Osteocyte (in vitro differentiated cells): ENCODE results near the gene POLRMT. TPM values are rescaled to one million over a fixed set of nuclear protein-coding genes. Genes with fewer than 3 reads are reported as not detected.

Experiments
- DNase-seq: peaks from one replicate; pipeline ENCODE4 v3.0.0; 2021; ENCODE audit warnings: mixed read lengths; ENCODE audit not compliant: unreplicated experiment; ENCODE audit errors: extremely low spot score
- H3K27ac Mint-ChIP-seq: one replicate; pipeline ENCODE4 v1.8.0; 2021; ENCODE audit warnings: mild to moderate bottlenecking, mixed read lengths; ENCODE audit not compliant: unreplicated experiment
- H3K27me3 Mint-ChIP-seq: one replicate; pipeline ENCODE4 v1.8.0; 2021; ENCODE audit warnings: mixed read lengths; ENCODE audit not compliant: unreplicated experiment
- H3K36me3 Mint-ChIP-seq: one replicate; pipeline ENCODE4 v1.8.0; 2021; ENCODE audit warnings: mixed read lengths; ENCODE audit not compliant: unreplicated experiment
- H3K4me1 Mint-ChIP-seq: one replicate; pipeline ENCODE4 v1.8.0; 2021; ENCODE audit warnings: mixed read lengths; ENCODE audit not compliant: unreplicated experiment
- H3K4me3 Mint-ChIP-seq: one replicate; pipeline ENCODE4 v1.8.0; 2021; ENCODE audit warnings: mild to moderate bottlenecking, moderate library complexity, mixed read lengths; ENCODE audit not compliant: unreplicated experiment
- H3K9me3 Mint-ChIP-seq: one replicate; pipeline ENCODE4 v1.8.0; 2021; ENCODE audit warnings: mixed read lengths; ENCODE audit not compliant: unreplicated experiment
- total RNA-seq: library from RNA; stranded (reverse); gene quantifications from 2 replicates; pipeline ENCODE4 v1.2.1, GENCODE V29; 2021
- TF ChIP-seq, protein P1 (sequence below): fragments of 200-600 bp; sonication (generic); IDR thresholded peaks from 2 replicates; pipeline ENCODE4 v1.5.0; 2021; ENCODE audit warnings: antibody characterized with exemption, mild to moderate bottlenecking, moderate library complexity

The POLRMT gene
- total RNA-seq, 1 donor from 2014 or later, result 44.6 TPM

DNA sequence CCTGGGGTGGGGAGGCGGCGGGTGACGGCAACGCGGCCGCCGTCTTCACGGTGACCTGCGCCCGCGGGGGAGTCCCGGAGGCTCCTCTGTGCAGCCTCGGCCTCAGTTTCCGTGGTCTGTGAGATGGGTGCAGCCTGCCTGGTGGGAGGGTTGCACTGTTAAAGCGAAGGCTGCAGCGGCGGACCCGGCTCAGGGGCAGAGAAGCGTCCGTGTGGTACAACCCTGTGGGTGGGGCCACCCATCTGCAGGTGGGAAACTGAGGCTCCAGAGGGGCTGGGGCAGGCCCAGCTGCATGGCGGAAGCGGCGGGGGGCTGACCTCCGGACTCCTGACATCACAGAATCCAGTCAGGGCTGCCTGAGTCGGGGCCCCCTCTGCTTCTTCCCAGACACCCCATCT, 6.8 kb upstream of the POLRMT start:
- Mint-ChIP-seq H3K27ac (no peak overlapping the region), H3K27me3 (no peaks in the 10 kb centered on the region), H3K4me1 (peaks cover 8% of the 10 kb centered on the region), H3K36me3 (peaks cover 2% of the 10 kb centered on the region), H3K4me3 (no peak overlapping the region), H3K9me3 (no peaks in the 10 kb centered on the region)
- DNase-seq, result no peak
- TF ChIP-seq, protein P1, sequence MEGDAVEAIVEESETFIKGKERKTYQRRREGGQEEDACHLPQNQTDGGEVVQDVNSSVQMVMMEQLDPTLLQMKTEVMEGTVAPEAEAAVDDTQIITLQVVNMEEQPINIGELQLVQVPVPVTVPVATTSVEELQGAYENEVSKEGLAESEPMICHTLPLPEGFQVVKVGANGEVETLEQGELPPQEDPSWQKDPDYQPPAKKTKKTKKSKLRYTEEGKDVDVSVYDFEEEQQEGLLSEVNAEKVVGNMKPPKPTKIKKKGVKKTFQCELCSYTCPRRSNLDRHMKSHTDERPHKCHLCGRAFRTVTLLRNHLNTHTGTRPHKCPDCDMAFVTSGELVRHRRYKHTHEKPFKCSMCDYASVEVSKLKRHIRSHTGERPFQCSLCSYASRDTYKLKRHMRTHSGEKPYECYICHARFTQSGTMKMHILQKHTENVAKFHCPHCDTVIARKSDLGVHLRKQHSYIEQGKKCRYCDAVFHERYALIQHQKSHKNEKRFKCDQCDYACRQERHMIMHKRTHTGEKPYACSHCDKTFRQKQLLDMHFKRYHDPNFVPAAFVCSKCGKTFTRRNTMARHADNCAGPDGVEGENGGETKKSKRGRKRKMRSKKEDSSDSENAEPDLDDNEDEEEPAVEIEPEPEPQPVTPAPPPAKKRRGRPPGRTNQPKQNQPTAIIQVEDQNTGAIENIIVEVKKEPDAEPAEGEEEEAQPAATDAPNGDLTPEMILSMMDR, result no peak

DNA sequence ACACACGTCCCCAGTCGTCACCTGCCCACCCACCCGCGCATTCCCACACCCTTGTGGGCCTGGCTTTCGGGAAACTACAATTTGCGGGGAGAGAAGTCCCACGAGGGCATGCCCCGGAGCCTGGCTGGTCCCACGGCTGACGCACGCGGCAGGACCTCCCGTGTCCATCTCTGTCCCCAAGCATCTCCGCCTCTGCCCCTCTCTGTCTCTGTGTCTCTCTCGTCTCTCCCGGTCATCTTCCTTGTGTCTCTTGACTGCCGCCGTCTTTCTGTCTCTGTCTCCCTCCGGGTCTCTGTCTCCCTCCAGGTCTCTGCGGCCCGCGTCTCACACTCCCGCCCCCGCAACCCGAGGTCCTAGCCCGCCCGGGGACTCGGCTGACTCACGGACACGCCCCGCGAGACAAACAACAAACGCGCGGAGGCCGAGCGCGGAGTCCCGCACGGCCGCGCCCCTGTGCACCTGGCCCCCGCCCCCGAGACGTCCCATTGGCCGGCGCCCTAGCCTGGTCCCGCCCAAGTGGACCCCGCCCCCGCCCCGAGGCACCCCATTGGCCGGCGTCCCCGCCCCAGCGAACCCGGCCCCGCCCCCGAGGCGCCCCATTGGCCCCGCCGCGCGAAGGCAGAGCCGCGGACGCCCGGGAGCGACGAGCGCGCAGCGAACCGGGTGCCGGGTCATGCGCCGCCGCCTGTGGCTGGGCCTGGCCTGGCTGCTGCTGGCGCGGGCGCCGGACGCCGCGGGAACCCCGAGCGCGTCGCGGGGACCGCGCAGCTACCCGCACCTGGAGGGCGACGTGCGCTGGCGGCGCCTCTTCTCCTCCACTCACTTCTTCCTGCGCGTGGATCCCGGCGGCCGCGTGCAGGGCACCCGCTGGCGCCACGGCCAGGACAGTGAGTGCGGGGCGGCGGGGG, 6.2 kb upstream of the POLRMT start, which contains the start of gene FGF22:
Gene FGF22 (plus strand): TSS at position 627 of the 908 bp plus-strand sequence. CDS start 47 bp downstream, at position 674.
- peak within 1 kb of the TSS; percentile 84 for H3K27ac Mint-ChIP-seq
- H3K9me3 Mint-ChIP-seq, result no peaks in the 10 kb centered on the region
- no peaks in the 10 kb centered on the region for H3K36me3 Mint-ChIP-seq
- H3K27me3 Mint-ChIP-seq, result no peaks in the 10 kb centered on the region
- DNase-seq, result peak; percentile 96
- H3K4me3 Mint-ChIP-seq, result peak within 1 kb of the TSS; percentile 75
- peaks cover 6% of the 10 kb centered on the region for H3K4me1 Mint-ChIP-seq
- TF ChIP-seq, protein P1, result no peak

DNA sequence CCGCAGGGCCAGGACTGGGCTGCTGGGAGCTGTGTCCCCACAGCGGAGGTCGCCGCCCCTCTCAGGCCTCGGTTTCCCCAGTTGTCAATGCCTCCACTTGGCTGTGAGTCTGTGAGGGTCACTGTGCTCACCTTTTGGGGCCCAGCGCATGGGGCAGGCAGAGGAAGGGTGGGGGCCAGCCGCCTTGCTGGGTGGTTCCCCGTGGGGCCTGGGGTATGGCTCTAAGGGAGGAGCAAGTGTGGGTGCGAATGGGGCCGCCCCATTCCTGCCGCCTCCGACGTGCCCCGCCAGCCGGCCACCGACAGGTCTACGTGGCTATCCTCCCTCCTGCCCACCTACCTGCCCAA, 5.5 kb upstream of the POLRMT start:
- no peak for DNase-seq
- Mint-ChIP-seq H3K4me1 (peaks cover 10% of the 10 kb centered on the region), H3K9me3 (no peaks in the 10 kb centered on the region), H3K27me3 (no peaks in the 10 kb centered on the region), H3K36me3 (no peaks in the 10 kb centered on the region), H3K4me3 (peak overlapping the region; percentile 75), H3K27ac (no peak overlapping the region)
- TF ChIP-seq, protein P1, result no peak

DNA sequence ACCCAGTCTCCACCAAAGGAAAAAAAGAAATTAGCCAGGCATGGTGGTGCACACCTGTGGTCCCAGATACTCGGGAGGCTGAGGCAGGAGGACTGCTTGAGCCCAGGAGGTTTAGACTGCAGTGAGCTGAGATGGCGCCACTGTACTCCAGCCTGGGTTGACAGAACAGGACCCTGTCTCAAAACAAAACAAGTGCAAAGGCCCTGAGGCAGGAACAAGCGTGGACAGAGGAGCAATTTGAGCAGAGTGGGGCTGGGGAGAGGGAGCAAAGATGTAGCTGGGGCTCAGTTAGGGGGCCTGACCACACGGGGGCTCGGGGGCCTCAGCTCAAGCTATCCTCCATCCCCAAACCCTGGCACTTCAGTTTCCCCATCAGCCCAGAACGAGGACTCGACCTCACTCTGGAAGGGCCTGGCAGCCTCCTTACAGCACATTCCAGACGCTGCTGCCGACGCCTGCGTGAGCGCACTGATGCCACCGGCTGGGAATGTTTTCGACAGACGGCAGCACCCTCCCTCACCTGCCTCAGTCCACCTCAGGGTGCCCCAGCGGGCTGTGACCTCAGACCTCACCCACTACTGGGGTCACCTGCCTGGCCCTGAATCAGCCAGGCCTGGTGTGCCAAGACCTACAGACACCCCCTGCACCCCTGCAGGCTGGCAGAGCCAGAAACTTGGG, 1.8 kb upstream of the POLRMT start:
- TF ChIP-seq, protein P1, result no peak
- no peaks in the 10 kb centered on the region for H3K27me3 Mint-ChIP-seq
- peaks cover 30% of the 10 kb centered on the region for H3K4me1 Mint-ChIP-seq
- no peak overlapping the region for H3K27ac Mint-ChIP-seq
- peaks cover 6% of the 10 kb centered on the region for H3K36me3 Mint-ChIP-seq
- DNase-seq, result no peak
- no peak overlapping the region for H3K4me3 Mint-ChIP-seq
- H3K9me3 Mint-ChIP-seq, result no peaks in the 10 kb centered on the region
